Peyer's patch (tissue), 4 donors: ENCODE measurements around the gene AMBP. TPM values are rescaled to one million over a fixed set of nuclear protein-coding genes. Genes with fewer than 3 reads are reported as not detected.

Experiments
- DNase-seq, 3 donors: peaks; one replicate each; pipeline ENCODE4 v3.0.0-alpha.2; 2017 to 2019
- H3K27ac ChIP-seq, 4 donors: fragments of 200-600 bp; sonication (generic); one replicate each; pipeline ENCODE4 v1.5.1; 2016 to 2019
- H3K27me3 ChIP-seq, 2 donors: fragments of 200-600 bp; sonication (generic); one replicate each; pipeline ENCODE4 v1.5.1; 2019
- H3K36me3 ChIP-seq, 3 donors: fragments of 200-600 bp; sonication (generic); one replicate each; pipeline ENCODE4 v1.5.1; 2016 to 2019
- H3K4me1 ChIP-seq, 4 donors: fragments of 200-600 bp; sonication (generic); one replicate each; pipeline ENCODE4 v1.5.1; 2016 to 2019
- H3K4me3 ChIP-seq, 4 donors: fragments of 200-600 bp; sonication (generic); 1 replicate in 3 of 4; 2 replicates in 1 of 4; pipeline ENCODE4 v1.5.1; 2016 to 2019; ENCODE audit warnings: mild to moderate bottlenecking in 1 of 4
- H3K9me3 ChIP-seq, 4 donors: fragments of 200-600 bp; sonication (generic); one replicate each; pipeline ENCODE4 v1.5.1; 2016 to 2019; ENCODE audit warnings: mild to moderate bottlenecking in 1 of 4
- POLR2A ChIP-seq, 2 donors: fragments of 450-650 bp; IDR thresholded peaks; one replicate each; pipeline ENCODE4 v1.5.1; 2017; ENCODE audit warnings: antibody characterized with exemption in 2 of 2, mild to moderate bottlenecking in 2 of 2, moderate library complexity in 2 of 2
- total RNA-seq, 4 donors: library from RNA; depleted of rRNA; stranded (reverse); fragments of >200 nt; gene quantifications; one replicate each; pipeline ENCODE4 v1.1.0, GENCODE V29; 2016
- TF ChIP-seq, protein P1 (sequence below), 6 experiments: fragments of 450-650 bp in 4 of 6; fragments of 200-600 bp in 2 of 6; sonication (generic) in 1 of 6; IDR thresholded peaks; one replicate each; pipeline ENCODE4 v1.5.1; 2017 to 2019; ENCODE audit warnings: antibody characterized with exemption in 6 of 6, mild to moderate bottlenecking in 3 of 6, moderate library complexity in 1 of 6

AMBP gene
- total RNA-seq, 4 donors from 2014 or later, result 4.4 TPM; not detected in 3

GRCh38 chr9:114031037-114031630 is 47.0 kb downstream of the AMBP start:
- Histone ChIP-seq H3K9me3 (peaks cover 0 to 5% (median 0%) of the 10 kb centered on the region in 4 donors), H3K27ac (no peak overlapping the region), H3K4me1 (no peaks in the 10 kb centered on the region), H3K4me3 (no peak overlapping the region), H3K36me3 (peaks cover 0 to 3% (median 0%) of the 10 kb centered on the region in 3 donors), H3K27me3 (no peaks in the 10 kb centered on the region)
- TF ChIP-seq POLR2A (IDR thresholded peaks at IDR 0.05), result no peak
- TF ChIP-seq, protein P1, sequence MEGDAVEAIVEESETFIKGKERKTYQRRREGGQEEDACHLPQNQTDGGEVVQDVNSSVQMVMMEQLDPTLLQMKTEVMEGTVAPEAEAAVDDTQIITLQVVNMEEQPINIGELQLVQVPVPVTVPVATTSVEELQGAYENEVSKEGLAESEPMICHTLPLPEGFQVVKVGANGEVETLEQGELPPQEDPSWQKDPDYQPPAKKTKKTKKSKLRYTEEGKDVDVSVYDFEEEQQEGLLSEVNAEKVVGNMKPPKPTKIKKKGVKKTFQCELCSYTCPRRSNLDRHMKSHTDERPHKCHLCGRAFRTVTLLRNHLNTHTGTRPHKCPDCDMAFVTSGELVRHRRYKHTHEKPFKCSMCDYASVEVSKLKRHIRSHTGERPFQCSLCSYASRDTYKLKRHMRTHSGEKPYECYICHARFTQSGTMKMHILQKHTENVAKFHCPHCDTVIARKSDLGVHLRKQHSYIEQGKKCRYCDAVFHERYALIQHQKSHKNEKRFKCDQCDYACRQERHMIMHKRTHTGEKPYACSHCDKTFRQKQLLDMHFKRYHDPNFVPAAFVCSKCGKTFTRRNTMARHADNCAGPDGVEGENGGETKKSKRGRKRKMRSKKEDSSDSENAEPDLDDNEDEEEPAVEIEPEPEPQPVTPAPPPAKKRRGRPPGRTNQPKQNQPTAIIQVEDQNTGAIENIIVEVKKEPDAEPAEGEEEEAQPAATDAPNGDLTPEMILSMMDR (IDR thresholded peaks at IDR 0.05), result no peak
- no peak for DNase-seq

- no peaks in the 10 kb centered on the region for H3K27me3 ChIP-seq
- TF ChIP-seq POLR2A (IDR thresholded peaks at IDR 0.05), result no peak
- TF ChIP-seq, protein P1 (IDR thresholded peaks at IDR 0.05), result no peak
- H3K4me3 ChIP-seq, result no peak overlapping the region
- no peak overlapping the region for H3K27ac ChIP-seq
- peak in 1 of 3 donors; percentile 23 for DNase-seq
- H3K4me1 ChIP-seq, result no peaks in the 10 kb centered on the region
- H3K36me3 ChIP-seq, result no peaks in the 10 kb centered on the region
- peaks cover 0 to 5% (median 0%) of the 10 kb centered on the region in 4 donors for H3K9me3 ChIP-seq
Observed at GRCh38 chr9:114030364-114030763, 47.7 kb downstream of the AMBP start.

DNA sequence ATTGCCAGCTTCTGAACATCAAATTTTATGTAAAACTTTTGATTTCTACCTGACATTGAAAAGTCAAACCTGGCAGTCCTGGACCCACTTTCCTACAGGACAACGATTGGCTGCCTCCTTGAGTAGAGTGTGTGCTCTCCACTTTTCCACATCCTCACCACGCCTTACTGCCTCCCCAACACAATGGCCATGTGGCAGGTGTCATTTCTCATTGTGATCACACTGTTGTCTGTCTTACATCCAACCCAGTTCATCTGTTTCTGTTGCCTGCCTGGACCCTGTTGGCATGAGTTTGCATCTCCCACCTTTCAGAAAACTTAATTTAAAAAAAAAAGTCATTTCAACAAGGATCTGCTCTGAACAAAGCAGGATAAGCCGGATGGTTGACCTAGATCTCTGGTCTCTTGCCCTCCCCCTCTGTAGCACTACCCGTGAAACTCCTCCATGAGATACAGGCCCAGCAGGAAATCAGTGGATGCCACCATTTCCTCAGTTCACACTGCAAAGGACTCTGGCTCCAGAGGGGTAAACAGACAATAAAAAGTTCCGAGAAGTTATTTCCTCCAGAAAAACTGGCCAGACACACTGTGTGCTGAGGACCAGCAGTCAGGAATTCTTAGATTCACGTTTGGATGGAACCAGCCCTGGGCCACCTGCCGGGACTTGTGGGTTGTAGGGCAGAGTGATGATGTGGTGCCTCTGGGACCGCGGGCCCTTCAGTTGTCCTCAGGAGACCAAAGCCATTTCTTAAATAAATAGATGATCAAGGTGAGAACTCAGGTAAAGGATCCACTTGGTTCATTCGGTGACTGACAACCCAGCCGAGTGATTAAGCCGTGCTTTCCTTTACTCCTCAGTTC is 48.6 kb downstream of the AMBP start:
- H3K4me1 ChIP-seq, result no peaks in the 10 kb centered on the region
- TF ChIP-seq, protein P1 (IDR thresholded peaks at IDR 0.05), result no peak
- TF ChIP-seq POLR2A (IDR thresholded peaks at IDR 0.05), result no peak
- peaks cover 0 to 5% (median 0%) of the 10 kb centered on the region in 4 donors for H3K9me3 ChIP-seq
- no peak overlapping the region for H3K4me3 ChIP-seq
- no peak for DNase-seq
- H3K36me3 ChIP-seq, result no peaks in the 10 kb centered on the region
- no peaks in the 10 kb centered on the region for H3K27me3 ChIP-seq
- H3K27ac ChIP-seq, result no peak overlapping the region

- no peaks in the 10 kb centered on the region for H3K36me3 ChIP-seq
- TF ChIP-seq POLR2A (IDR thresholded peaks at IDR 0.05), result no peak
- TF ChIP-seq, protein P1 (IDR thresholded peaks at IDR 0.05), result no peak
- no peak for DNase-seq
Observed at GRCh38 chr9:114028646-114029045, 49.5 kb downstream of the AMBP start.

GRCh38 chr9:114027863-114028465 is 50.1 kb downstream of the AMBP start:
- Histone ChIP-seq H3K36me3 (no peaks in the 10 kb centered on the region), H3K9me3 (peaks cover 0 to 5% (median 3%) of the 10 kb centered on the region in 4 donors)
- no peak for DNase-seq

More at GRCh38 chr9:114028646-114029045, 49.5 kb downstream of the AMBP start:
- Histone ChIP-seq H3K4me3 (no peak overlapping the region), H3K9me3 (peaks cover 0 to 5% (median 0%) of the 10 kb centered on the region in 4 donors), H3K27ac (no peak overlapping the region), H3K27me3 (no peaks in the 10 kb centered on the region), H3K4me1 (no peaks in the 10 kb centered on the region)

More at GRCh38 chr9:114027863-114028465, 50.1 kb downstream of the AMBP start:
- H3K27ac ChIP-seq, result no peak overlapping the region
- TF ChIP-seq POLR2A (IDR thresholded peaks at IDR 0.05), result no peak
- TF ChIP-seq, protein P1 (IDR thresholded peaks at IDR 0.05), result no peak
- no peaks in the 10 kb centered on the region for H3K27me3 ChIP-seq
- H3K4me3 ChIP-seq, result no peak overlapping the region
- no peaks in the 10 kb centered on the region for H3K4me1 ChIP-seq
